Stimulated activated CD4-positive, alpha-beta T cell treated with anti-CD3 and anti-CD28 coated beads, Interleukin-4, amount 100 ng/mL, for 1 hour (primary cell): Measurements from ENCODE around the gene JTB.

Source experiments
- DNase-seq: peaks from one replicate; pipeline ENCODE4 v3.0.0-alpha.2; 2020

The JTB gene

DNA sequence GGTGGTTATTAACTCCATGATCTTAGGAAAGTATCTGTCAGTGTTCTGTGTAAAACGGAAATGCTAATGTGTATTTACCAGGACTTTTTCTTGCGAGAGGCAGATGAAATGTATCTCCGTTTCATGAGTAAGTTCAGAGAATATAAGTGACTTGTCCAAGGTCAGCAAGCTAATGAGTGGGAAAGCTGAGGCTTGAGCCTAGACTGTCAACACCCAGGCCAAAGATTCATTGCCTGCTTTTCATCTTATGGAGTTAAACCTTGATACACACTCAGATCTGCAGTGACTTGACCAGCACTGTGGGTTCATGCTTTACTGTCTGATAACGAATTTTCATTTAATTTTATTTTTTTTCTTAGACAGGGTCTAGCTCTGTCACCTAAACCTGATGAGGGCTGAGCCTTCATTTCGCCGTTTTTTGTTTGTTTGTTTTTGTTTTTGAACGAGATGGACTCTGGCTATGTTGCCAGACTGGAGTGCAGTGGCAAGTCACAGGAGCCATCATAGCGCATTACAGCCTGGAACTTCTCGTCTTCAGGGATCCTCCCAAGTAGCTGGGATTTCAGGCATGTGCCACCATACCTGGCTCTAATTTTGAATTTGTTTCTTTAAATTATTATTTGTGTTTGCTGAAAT is 918 bp upstream of the JTB start:
- no peak for DNase-seq

- no peak for DNase-seq
These were observed 640 bp downstream of the JTB start for GRCh38 chr1:153976819-153977249.

- no peak for DNase-seq
These were observed 3.9 kb downstream of the JTB start for GRCh38 chr1:153973525-153973924.

- no peak for DNase-seq
These were observed 4.4 kb downstream of the JTB start for GRCh38 chr1:153973071-153973470.

DNA sequence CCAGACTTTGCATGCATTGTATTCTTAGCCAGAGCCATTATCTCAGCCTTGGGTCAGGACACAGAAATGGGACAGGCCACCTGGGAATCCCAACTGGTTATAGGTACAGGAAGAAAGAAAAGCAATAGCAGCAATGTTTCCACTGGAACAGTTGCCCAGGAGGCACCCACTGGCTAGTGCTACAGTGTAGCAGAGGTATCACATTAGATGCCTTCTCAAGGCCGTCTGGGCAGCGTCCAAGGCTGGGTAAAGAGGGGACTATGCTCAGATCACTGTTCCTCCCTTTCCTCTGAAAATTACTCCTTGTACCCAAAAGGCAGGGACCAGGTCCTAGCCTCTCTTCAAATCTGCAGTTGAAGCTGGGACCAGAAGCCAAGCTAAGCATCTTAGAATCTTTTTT is 7.1 kb downstream of the JTB start:
- DNase-seq, result no peak

DNA sequence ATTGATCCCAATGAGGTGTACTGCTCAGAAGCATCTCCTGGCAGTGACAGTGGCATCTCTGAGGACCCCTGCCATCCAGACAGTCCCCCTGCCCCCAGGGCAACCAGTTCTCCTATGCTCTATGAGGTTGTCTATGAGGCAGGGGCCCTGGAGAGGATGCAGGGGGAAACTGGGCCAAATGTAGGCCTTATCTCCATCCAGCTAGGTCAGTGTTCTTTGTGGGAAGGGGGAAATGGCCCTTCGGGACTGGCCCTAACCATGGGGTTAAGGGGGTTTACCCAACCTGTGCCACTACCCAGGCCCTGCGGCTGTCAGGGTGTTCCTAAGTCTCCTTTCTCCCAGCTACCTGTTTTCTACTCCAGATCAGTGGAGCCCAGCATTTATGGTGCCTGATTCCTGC is 8.5 kb downstream of the JTB start:
- DNase-seq, result no peak

DNA sequence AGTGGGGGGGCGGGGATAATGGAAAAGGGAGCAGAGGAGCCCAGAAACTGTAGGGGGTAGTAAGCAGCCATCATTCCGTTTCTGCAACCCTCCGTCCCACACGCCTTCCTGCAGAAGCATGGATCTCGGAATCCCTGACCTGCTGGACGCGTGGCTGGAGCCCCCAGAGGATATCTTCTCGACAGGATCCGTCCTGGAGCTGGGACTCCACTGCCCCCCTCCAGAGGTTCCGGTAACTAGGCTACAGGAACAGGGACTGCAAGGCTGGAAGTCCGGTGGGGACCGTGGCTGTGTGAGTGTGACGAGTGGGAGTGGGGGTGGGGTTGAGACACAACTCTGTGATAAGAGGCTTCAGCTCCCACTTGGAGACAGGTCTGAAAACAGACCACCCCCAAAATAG is 9.1 kb downstream of the JTB start:
- no peak for DNase-seq

DNA sequence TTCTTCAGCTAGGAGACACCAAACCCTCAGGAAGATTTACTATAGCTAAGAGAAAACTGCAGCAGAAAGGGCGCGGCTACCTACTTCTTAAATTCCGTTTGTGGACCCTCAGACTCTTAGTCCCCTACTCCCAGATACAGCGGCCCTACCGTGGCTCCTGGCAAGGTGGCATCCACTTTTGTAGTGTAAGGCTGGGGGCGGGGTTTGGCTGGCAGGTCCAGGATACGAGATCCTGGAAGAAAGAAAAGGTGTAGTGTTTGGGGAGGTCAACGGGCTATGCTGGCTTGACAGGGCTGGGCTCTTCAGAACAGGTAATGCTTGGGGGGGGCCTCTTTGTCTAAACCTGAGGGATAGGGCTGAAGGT is 9.5 kb downstream of the JTB start:
- DNase-seq, result no peak

- DNase-seq, result peak; percentile 79
These were observed 10.1 kb downstream of the JTB start, which contains the start of gene CREB3L4 for GRCh38 chr1:153967107-153967999. CREB3L4 (plus strand) TSS chr1:153967902; CDS start chr1:153968526, 624 bp downstream.

DNA sequence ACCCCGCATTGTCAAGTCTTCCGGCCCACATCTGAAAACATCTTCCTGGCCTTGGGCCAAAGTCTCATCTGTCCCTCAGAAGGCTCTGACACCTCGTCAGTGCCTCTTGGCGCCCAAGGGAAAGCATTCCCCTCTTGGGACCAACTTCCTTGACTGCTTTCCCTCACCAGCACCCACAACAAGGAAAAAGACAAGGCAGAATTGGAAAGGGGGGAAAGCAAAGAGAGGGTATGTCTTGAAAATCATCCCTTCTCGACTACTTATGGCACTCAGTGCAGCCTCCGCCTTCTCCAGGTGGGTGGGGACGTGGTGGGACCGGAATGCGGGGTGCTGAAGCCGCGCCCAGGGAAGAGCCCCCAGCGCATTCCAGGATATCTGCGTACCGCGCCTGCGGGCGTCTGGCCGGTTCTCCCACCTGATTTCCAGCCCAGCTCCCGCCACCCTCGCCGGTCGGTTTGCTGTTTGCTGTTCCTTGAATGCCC is 13.6 kb downstream of the JTB start:
- no peak for DNase-seq

DNA sequence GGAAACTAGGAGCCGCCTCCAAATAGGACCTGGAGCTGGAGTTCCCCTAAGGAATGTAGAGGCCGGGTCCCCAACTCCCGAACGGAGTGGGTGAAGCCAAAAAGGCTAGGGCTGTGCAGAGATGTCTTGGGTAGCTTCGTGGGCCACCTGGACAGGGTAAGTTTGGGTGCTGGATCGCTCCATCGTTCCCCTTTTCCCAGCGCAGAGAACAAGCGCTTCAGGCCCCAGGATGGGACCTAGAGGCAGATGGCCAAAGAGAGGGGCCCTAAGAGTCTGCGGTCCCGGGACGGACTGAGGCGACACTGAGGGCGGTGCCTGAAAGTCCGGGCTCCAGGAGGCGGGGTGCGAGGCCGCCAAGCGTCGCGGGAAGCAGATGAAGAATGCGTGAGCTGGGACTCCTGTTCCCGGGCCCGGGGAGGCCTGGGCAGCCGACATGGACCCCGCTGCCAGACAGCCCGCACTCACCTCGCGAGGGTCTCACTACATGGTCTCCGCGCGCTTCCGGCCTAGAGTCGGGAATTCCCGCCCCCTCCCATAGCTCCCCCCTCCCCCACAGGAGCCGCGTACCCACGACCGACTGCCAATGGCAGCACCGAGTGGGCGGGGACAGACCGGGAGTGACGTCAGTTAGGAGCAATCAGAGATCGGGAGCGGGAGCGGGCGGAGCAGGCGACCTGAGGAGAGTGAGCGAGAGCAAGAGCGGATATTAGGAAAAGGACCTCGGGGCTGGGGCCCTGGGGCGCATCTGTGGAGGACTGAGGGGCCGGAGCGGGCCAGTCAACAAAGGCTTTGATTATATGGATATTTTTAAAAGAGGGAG is 14.2 kb downstream of the JTB start, which contains the start of gene SLC39A1:
Gene SLC39A1, minus strand, starts transcription at position 508 of the 820 bp plus-strand sequence. CDS start 822 bp downstream, outside the sequence.
- peak; percentile 94 for DNase-seq

- no peak for DNase-seq
These were observed 15.1 kb downstream of the JTB start for GRCh38 chr1:153962088-153963029.

GRCh38 chr1:153961421-153961820 is 16.1 kb downstream of the JTB start:
- DNase-seq, result no peak

DNA sequence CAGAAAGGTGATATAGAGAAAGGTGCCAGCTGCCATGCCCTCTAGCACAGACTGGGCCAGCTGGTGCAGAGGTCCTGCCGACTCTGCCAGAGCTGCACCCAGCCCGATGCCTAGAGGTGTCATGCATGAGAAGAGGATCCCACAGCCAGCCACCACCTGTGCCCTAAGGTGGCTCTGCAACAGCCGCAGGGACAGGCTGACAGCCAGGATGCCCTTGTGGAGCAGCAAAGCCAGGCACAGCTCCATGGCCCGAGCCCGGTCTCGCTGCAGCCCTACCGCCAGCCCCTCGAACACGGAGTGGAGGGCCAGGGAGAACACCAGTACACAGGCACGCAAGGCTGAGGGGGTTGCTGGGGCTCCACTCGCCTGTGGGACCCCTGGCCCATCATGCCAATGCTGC is 17.3 kb downstream of the JTB start:
- DNase-seq, result no peak

DNA sequence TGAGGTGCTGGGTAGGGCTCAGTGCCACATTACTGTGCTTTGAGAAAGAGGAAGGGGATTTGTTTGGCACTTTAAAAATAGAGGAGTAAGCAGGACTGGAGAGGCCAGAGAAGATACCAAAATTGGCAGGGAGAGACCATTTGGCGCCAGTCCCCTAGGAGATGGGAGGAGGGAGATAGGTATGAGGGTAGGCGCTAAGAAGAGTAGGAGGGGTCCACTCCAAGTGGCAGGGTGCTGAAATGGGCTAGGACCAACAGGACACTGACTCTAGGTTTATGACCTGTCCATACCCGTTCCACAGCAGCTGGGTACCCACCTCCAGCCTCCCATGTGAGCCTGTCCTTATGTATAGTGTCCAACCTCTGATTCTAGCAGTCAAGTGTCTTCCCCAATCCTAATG is 18.0 kb downstream of the JTB start:
- DNase-seq, result no peak

DNA sequence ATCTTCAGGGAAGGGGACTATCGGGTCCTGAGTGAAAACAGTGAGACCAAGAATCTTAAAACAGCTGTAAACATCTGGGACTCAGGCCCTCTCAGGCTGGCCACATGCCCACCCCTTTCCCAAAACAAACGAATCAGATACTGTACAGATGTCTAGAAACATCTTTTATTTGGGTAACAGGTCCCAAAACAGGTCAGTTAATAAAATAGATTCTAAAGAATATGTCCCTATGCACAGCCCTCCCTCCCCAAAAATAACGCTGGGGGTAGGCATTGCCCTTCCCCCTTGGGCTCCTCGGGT is 18.6 kb downstream of the JTB start:
- no peak for DNase-seq

- peak; percentile 98 for DNase-seq
These were observed 19.1 kb downstream of the JTB start, which contains the start of gene CRTC2 for GRCh38 chr1:153958111-153958960. CRTC2 (minus strand) TSS chr1:153958612; CDS start chr1:153958497, 115 bp downstream.

- DNase-seq, result peak; percentile 41
These were observed 19.7 kb downstream of the JTB start for GRCh38 chr1:153957744-153958110.

GRCh38 chr1:153956997-153957715 is 20.3 kb downstream of the JTB start:
- DNase-seq, result no peak

DNA sequence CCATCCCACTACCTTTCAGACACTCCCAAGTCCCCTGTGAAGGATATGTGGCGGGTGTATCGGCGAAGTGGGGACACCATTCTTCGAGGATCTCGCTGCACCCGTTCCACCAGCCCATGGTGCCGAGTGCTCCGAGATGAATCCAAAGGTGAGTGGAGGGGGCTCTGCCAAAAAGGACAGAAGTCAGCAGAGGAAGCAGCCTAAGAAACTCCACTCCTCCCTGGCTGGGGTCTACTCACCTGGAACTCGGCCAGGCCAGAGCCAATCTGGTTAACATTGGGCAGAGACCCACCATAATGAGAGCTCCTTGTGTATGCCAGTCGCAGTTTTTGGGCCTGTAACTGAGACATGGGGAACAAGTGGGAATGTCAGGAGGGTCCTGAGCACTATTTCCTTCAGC is 22.6 kb downstream of the JTB start:
- DNase-seq, result no peak
